Kidney capillary endothelial cell (primary cell): Measurements from ENCODE around the gene IL13RA2.

Experiments used
- DNase-seq: peaks from one replicate; pipeline ENCODE4 v3.0.0-alpha.2; 2018; ENCODE audit warnings: low spot score

Gene IL13RA2

GRCh38 chrX:115017455-115017854 is at the start of gene IL13RA2:
TSS of gene IL13RA2 (minus strand) at chrX:115017616. CDS start at chrX:115017269, 347 bp downstream.
- no peak for DNase-seq

DNA sequence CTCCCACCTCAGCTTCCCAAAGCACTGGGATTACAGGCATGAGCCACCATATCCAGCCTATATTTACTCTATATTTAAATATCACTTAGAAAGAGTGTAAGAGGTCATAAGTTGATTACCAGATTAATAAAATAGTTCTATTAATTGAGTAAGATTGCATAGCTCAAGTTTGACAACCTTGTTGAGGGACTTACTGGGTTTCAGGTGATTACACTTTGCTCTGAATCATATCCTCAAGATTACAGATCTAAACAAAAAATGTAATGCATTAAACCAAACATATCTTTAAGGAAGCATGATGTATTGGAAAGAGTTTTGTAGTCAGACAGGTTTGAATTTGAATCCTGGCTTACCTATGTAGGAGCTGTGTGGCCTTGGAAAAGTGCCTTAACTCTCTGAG is 47.9 kb upstream of the IL13RA2 start:
- DNase-seq: no peak

DNA sequence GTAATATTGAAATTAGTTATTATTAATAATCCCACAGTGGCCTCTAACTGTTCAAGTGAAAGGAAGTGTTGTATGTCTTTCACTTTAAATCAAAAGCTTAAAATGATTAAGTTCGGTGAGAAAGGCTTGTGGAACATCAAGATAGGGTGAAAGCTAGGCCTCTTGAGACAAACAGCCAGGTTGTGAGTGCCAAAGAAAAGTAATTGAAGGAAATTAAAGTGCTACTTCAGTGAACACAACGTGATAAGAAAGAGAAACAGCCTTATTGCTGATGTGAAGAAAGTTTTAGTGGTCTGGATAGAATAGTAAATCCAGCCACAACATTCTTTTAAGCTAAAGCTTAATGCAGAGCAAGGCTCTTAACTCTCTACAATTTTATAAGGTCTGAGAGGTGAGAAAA is 42.6 kb upstream of the IL13RA2 start:
- DNase-seq: no peak

DNA sequence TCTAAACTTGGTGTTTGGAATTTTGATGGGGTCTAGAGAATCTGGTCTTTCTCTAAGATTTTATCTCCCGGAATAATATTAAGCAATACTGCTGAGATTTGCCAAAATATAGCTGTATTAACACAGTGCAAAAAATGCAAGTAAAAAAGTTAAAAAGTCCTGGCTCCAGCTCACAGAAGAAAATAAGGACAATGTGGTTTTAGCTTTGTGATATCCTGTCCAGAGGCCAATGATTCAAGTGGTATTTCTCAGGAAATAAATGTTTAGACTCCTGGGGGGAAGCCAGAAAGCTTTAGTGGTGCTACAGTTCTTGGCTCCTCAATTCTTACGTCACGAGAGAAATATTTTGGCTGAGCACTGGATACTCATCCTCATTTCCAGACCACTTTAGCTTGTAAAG is 40.9 kb upstream of the IL13RA2 start:
- no peak for DNase-seq

DNA sequence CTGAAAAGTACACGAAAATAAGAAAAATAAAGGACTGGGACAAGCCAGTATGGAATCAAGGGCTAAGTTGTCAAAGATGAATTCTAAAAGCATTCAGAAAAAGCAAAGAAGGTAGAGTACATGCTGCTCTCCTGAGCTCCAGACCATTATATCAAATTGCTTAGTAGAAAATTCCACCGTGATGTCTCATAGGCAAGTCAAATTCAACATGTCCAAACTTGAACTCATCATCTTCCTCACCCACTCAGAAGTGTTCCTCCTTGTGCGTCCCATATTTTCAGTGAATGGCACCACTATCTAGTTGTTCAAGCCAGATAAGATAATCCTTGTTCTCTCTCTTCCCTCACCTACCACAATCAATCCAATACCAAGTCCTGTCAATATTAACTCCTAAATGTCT is 37.5 kb upstream of the IL13RA2 start:
- DNase-seq: no peak

DNA sequence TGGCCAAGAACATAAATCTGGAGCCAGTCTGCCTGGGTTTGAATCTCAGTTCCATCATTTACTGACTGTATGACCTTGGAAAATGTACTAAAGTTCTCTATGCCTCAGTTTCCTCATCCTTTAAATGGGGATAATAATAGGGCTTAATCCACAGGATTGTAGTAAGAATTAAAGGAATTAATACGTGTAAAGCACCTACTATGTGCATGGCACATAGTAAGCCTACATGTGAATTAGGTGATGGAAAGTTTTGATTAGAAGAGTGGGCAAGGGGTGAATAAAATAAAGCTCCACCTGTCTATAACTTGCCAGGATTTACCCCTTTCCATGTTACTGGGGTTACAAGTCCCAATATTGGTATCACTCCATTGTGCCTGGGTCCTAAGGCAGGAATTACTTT is 35.8 kb upstream of the IL13RA2 start:
- no peak for DNase-seq

GRCh38 chrX:115047715-115048114 is 30.3 kb upstream of the IL13RA2 start:
- DNase-seq: no peak

DNA sequence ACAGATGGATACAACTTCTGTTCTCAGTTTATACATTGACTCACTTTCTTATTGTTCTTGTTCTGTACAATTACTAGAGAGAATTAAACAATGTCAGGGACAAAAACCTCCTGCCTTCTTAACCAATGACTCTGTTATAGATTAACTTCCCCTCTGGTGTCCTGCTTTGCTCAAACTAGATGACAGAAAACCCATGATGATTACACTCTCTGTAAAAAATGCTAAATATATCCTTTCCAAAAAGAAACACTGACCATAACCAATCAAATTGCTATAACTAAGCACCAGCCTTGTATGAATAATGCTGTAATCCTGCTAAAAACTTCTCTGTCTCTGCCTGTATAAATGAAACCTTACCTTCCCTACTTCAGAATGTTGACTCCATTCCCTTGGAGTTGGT is 29.8 kb upstream of the IL13RA2 start:
- no peak for DNase-seq

GRCh38 chrX:115040417-115040816 is 23.0 kb upstream of the IL13RA2 start:
- DNase-seq: no peak

DNA sequence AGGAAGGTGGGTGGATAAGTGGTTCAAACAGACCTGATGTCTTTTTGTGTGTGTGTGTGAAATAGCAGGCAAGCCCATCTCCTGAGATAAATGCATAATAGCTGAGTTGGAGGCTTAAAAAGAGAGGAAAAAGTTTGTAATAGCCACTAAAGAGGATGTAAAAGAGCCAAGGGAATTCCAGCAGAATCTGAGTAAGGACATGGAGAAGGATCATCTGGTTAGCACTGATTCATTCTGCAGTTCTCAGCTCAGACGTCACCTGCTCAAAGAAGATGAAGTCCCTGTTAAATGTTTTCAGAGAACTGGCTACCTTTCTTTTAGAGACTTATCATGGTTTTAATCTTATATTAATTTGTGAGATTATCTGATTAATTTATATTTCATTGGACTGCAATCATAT is 21.0 kb upstream of the IL13RA2 start:
- DNase-seq: no peak

GRCh38 chrX:115036029-115036428 is 18.6 kb upstream of the IL13RA2 start:
- DNase-seq: no peak

DNA sequence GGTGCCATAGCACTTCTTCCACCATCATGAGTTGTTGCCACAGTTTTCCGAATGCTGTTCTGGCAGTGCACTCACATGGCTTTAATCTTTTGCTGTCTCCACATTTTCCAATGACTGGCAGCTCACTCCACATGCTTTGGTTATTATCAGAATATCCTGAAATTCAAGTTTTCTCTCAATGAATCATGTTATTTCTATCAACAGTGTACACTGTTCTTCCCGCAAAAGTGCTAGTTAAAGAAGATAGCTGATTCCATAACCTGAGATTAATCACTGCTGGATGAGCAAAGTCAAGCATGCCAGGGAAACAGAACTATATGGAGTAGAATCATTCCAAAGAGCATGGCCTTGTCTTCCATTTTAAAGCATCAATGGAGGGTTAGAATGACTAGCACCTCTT is 14.6 kb upstream of the IL13RA2 start:
- no peak for DNase-seq

DNA sequence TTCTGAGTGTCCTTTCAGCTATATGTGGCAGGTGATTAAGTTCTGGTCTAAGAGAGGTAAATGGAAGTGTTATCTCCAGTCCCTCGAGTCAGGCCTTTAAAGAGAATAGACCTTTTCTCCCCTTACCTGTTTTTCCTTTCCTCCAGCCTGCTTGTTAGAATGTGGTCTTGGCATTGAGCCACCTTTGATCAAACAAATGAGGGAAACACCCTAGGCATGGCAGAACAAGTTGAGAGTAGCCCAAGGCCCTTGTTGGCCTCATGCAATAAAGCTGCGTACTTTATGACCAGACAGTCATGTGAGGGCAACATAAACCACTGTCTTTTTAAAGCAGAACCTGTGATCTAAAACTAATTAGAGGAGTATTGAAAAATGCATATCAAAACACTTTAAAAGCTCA is 13.2 kb upstream of the IL13RA2 start:
- DNase-seq: no peak

DNA sequence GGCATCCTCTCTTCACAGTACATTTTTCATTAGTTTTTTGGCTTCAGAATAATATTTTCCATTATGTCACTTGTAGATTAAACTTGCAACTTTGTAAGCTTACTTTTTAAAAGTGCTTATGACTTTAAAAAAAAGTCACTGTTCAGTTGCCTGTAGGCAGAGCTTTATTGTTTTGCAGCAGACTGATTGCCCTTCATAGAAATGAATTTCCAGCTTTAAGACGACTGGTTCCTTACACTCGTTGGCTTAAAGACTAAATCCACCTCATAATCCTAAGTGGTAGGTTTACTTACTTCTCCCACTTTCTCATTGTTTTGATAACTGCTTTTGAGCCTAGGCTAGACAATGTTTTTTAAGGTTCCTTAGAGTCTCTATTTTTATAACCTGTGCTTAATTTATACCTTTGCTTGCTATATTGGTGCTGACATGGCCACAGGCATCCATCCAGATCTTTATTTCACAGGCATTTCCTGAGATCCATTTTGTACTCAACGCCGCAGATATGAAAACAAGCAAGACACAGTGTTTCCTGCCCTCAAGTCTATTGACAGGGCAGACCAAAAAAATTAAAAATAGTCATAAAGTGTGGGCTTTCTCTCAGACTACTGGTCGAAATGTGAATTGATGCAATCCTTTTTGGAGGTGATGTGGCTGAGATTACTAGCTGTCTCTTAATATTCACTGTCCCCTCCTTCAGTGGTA is 12.6 kb upstream of the IL13RA2 start:
- DNase-seq: no peak

DNA sequence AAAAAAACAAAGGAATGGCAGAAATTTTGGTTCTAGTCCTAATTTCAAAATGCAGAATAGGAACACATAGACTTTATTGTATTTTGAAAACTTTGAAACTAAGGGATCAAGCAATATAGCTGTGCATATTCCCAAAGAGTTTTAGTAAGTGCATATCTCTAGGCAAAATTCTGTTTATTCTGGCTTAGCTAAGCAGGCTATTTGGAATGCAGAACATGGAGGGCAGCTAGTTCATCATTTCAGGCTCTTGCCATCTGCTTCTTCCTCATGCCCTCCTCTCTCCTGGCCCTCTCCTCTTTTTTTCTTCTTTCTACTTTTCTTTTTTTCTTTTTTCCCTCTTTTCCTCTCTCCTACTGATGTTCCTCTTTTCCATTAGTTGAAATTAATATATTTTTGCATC is 12.0 kb upstream of the IL13RA2 start:
- no peak for DNase-seq

DNA sequence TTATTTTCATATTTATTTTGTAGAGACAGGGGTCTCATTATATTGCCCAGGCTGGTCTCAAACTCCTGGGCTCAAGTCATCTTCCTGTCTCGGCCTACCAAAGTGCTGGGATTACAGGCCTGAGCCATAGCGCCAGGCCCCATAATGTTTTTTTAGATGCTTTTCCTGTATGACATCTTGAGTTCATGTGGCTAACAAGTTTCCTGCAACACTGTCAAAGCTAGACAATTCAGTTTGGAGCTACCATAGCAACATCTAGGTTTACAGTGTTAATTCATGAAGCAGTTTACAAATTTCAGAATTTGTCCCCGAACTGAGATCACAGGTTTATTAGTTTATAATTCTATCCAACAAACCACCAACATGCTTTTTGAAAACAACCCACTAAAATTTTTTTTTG is 6.4 kb upstream of the IL13RA2 start:
- peak; percentile 36 for DNase-seq

DNA sequence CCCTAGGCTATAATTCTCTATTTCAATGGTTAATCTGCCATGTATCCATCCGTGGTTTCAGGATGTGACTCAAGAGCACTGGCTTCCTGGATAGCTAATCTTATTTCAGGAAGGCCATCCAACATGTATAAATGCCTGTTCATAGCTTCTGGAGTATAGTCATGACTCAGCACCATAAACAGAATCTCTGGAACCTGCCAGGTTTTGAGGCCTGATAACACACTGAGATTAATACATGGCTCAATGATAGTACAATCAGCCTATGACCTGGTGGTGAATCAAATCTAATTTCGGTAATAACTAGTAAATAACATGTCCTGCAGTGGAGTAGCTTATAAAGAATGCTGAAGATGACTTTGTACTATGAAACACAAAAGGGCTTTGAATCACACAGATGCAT is 5.7 kb upstream of the IL13RA2 start:
- peak; percentile 88 for DNase-seq

DNA sequence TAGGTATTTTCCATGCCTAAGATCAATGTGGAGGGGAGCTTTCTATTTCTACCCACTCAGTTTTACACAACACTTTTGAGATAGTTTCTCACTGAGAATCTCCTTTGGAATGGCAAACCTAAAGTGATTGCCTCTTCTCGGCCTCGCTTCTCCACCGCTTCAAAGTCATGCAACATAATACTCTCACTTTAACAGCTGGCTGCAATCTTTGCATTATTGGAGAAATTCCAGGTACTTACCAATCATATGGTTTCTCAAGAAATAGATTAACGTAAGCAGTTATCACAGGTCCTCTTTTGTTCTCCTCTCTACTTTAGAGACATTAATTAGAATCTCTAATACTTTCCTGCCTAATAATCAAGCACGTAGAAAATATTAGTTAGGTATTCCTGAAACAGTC is 3.7 kb upstream of the IL13RA2 start:
- no peak for DNase-seq

GRCh38 chrX:115018944-115019343 is 1.5 kb upstream of the IL13RA2 start:
- no peak for DNase-seq

DNA sequence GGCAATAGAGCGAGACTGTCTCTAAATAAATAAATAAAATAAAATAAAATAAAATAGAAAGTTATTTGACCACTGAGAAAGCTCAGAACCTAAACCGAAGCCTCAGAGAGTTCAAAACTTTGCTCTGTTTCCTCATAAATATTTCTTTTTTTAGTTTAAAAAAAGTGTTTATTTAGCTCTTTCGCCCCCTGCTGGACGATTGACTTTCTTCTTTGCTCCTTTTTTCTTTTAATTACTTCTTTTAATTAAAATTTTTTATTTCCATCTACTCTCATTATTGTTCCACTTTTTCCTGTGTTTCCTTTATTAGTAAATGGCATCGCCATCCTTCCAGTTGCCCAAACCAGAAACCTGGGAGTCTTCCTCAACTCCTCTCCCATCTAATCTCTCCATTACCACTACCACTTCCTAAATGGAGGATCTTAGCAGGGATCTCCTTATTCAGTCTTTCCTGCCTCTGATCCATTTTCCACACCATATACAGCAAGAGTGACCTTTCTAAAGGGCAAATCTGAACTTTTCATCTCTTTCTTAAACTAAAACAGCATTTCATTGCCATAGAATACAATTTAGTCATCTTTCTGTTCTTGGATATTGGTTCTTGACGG is 728 bp upstream of the IL13RA2 start:
- DNase-seq: no peak

DNA sequence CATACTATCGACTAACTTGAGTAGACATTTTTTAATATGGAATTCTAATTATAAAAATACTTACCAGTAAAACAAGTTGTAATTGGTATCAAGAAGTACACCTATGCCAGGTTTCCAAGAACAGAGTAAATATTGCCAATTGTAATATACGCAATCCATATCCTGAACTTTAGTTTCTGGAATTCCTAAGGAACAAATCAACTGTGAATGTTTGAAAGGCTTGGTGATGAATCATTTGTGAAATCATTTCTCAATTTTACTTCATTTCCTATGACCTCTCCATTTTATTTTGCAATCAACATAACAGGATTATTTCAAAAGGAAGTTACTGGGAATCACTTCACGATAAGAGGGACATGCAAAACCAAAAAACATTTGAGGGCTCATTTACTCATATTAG is 3.7 kb downstream of the IL13RA2 start:
- no peak for DNase-seq

DNA sequence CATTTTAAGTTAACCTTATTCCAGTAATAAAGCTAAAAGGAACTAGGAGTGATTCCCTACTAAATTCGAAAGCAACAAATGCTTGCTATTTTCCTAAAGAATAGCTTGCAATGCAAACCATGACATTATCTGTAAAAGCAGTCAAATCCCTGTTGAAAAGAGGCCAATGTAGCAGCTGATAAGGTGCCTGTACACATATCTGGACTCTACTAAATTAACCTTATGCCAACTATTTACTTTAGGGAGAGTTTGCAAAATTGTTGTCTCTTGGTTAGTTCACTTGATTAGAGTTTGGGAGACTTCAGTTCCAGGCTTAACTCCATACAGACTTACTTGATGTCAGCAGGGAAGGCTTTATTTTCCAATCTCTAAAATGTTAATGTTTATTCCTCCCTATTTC is 6.0 kb downstream of the IL13RA2 start:
- DNase-seq: no peak

GRCh38 chrX:114999906-115000305 is 17.5 kb downstream of the IL13RA2 start:
- no peak for DNase-seq

DNA sequence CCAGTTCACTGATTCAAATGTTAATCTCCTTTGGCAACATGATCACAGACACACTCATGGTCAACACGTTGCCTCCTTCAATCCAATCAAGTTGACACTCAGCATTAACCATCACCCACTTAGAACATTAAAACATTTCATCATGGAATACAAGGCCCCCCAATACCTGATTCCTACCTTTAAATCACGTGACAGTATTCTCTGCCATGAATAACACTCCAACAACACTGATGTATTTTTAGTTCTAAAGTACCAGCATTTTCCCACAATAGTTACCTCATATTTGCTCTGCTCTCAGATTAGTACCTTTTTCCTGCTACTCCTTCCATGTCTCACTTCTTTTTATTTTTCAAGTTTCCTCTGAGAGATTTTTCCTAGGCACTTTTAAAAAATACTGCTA is 19.6 kb downstream of the IL13RA2 start:
- DNase-seq: no peak
